ENCODE results near the gene HSDL1. TPM values are rescaled to one million over a fixed set of nuclear protein-coding genes. Genes with fewer than 3 reads are reported as not detected.

HSDL1 gene
- total and polyA plus RNA-seq, 10 of the 15 experiments (the other 5 are each of a cell fraction or from before 2014, with no cell fraction given), result 2.0 to 13.4 (median 5.6) TPM

- TF ChIP-seq CEBPZ (IDR thresholded peaks at IDR 0.05; ENCODE audit: low read depth, low read length) (no peak), KLF5 (IDR thresholded peaks at IDR 0.05; ENCODE audit: partially characterized antibody) (no peak), KAT2A (conservative IDR thresholded peaks at IDR 0.05; ENCODE audit: control insufficient read depth, low read depth, low read length) (no peak), YBX1 (IDR thresholded peaks at IDR 0.05) (no peak), MYC (IDR thresholded peaks at IDR 0.05; ENCODE audit: insufficient read depth, insufficient read length, insufficient replicate concordance, low read length, severe bottlenecking) (no peak), IRF5 (IDR thresholded peaks at IDR 0.05; ENCODE audit: borderline replicate concordance) (no peak), YY1 (IDR thresholded peaks at IDR 0.05; ENCODE audit: low read depth, low read length) (peak; percentile 22; the same call in 1 of the 2 replicates), SP1 (IDR thresholded peaks at IDR 0.05; ENCODE audit: low read depth, low read length) (no peak), CBX3 (IDR thresholded peaks at IDR 0.05; ENCODE audit: borderline replicate concordance, low read depth) (no peak), ZNF592 (IDR thresholded peaks at IDR 0.05) (no peak), IKZF1 (conservative IDR thresholded peaks at IDR 0.05) (peak; percentile 72), ASH2L (IDR thresholded peaks at IDR 0.05; ENCODE audit: borderline replicate concordance, low read depth) (no peak), MLLT1 (IDR thresholded peaks at IDR 0.05) (peak; percentile 68; the same call in 1 of the 2 replicates), NKRF (conservative IDR thresholded peaks at IDR 0.05) (no peak), BHLHE40 (IDR thresholded peaks at IDR 0.05; ENCODE audit: borderline replicate concordance in 1 of 2, low read depth in 2 of 2, low read length in 1 of 2) (peak; percentile 75 to 87), JUND (IDR thresholded peaks at IDR 0.05; ENCODE audit: low read depth, low read length) (no peak)
Measured at GRCh38 chr16:84088695-84089395, 56.1 kb downstream of the HSDL1 start (continued).
